Neuron (in vitro differentiated cells): ENCODE results near the gene FSTL4.

ENCODE experiments used
- H2AFZ ChIP-seq: one replicate; pipeline ENCODE4 v1.6.1; 2013; ENCODE audit warnings: low read depth, mild to moderate bottlenecking, inconsistent platforms, low read length, moderate library complexity
- H3K27me3 ChIP-seq: one replicate; pipeline ENCODE4 v1.6.1; 2013; ENCODE audit warnings: low read length; ENCODE audit not compliant: insufficient read depth
- H3K36me3 ChIP-seq: one replicate; pipeline ENCODE4 v1.6.1; 2013; ENCODE audit warnings: low read length; ENCODE audit not compliant: insufficient read depth
- H3K4me1 ChIP-seq: one replicate; pipeline ENCODE4 v1.6.1; 2013; ENCODE audit warnings: low read length; ENCODE audit not compliant: insufficient read depth
- H3K4me3 ChIP-seq: 2 replicates; pipeline ENCODE4 v1.5.1; 2013; ENCODE audit warnings: mild to moderate bottlenecking, low read length, moderate library complexity
- H3K9me3 ChIP-seq: one replicate; pipeline ENCODE4 v1.6.1; 2013; ENCODE audit warnings: low read length

The FSTL4 gene

DNA sequence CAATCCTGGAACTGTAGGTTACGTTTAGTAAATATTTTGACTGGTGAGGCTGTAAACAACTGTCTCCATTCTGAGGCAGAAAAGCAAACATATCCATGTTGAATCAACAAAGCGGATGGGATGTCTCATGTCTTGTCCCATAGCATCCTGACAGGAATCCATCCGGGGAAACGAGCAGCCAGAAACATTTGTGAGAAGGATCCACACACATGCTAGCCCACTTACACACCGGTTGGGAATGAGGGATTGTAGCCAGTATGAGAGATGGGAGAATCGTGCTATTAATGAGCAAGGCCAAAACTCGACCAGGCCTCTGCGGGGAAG, 117.5 kb downstream of the FSTL4 start:
- no peaks in the 10 kb centered on the region for H3K9me3 ChIP-seq
- H2AFZ ChIP-seq: no peak overlapping the region
- H3K36me3 ChIP-seq: no peaks in the 10 kb centered on the region
- no peaks in the 10 kb centered on the region for H3K27me3 ChIP-seq
- no peak overlapping the region for H3K4me3 ChIP-seq
- peaks cover 7% of the 10 kb centered on the region for H3K4me1 ChIP-seq

DNA sequence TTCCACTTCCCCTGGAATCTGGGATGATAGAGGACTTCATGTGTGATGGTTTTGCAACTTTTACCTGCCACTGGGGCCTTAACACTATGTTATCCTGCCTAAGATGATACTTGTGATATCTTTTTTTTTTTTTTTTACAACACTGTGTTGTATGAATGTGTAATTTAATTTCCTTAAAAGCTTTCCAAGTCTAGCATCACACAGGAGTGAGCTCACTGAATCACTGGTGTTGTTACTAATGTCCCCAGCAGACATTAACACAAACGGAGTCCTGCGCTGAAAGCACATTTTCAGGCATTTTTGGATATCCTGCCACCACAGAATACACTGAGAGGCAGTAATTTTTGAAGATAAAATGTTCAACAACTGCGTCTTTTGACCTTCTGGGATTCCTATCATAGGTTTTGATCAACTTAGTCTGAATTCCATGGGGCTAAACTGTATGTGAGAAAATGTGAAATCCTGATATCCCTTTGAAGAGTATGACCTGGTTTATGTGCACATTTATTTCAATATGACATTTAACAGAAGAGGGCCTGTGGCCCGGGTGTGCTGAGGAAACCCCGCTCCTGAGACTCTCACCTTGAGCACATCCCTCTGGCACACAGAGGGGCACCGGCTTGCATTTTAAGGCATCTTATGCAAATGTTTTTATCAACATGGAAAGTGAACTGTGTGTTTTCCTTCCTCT, 118.0 kb downstream of the FSTL4 start:
- Histone ChIP-seq H3K9me3 (no peaks in the 10 kb centered on the region), H3K36me3 (no peaks in the 10 kb centered on the region), H3K4me1 (peaks cover 2% of the 10 kb centered on the region), H3K27me3 (no peaks in the 10 kb centered on the region), H3K4me3 (no peak overlapping the region), H2AFZ (no peak overlapping the region)

DNA sequence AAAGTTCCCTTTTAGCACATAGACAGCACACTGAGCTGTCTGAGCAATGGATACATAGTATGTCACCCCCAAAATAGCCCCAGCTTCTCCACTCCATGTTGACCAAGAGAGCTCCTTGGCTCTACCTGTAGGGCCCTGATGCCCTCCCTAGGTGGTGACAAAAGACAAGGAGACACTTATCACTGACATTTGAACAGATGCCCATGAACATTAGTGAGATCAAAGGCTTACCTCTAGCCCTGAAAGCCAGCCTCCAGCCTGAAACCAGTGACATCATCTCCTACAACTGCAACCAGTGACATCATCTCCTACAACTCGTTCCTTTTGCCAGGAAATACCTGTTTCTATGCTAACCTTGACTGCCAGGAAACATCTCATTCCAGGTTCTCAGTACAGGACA, 122.7 kb downstream of the FSTL4 start:
- Histone ChIP-seq H3K4me3 (no peak overlapping the region), H3K36me3 (no peaks in the 10 kb centered on the region), H2AFZ (no peak overlapping the region), H3K4me1 (no peaks in the 10 kb centered on the region), H3K9me3 (no peaks in the 10 kb centered on the region), H3K27me3 (no peaks in the 10 kb centered on the region)

DNA sequence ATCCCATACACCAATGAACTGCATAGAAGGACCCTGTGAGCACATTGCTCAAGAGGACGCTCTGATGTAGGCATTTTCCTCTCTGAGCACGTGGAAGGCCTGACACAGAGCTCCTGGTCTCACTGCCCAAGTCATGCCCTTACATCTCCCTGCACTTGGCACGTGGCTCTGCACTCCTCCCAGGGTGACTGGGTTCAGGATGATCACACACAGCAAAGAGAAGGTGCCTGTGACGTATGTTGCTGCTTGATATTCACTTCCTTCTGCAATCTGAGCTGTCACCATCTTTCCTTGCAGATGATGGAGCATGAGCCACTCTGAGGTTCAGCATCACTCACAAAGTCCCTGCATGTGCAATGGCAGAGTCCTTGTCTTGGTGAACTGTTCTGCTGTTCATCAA, 125.2 kb downstream of the FSTL4 start:
- no peaks in the 10 kb centered on the region for H3K9me3 ChIP-seq
- H3K4me1 ChIP-seq: no peaks in the 10 kb centered on the region
- H2AFZ ChIP-seq: no peak overlapping the region
- H3K27me3 ChIP-seq: no peaks in the 10 kb centered on the region
- H3K4me3 ChIP-seq: no peak overlapping the region
- H3K36me3 ChIP-seq: no peaks in the 10 kb centered on the region

GRCh38 chr5:133485468-133485867, 126.9 kb downstream of the FSTL4 start:
- Histone ChIP-seq H3K9me3 (no peaks in the 10 kb centered on the region), H3K27me3 (no peaks in the 10 kb centered on the region), H2AFZ (no peak overlapping the region), H3K4me1 (no peaks in the 10 kb centered on the region), H3K36me3 (no peaks in the 10 kb centered on the region), H3K4me3 (no peak overlapping the region)

GRCh38 chr5:133483406-133484090, 128.8 kb downstream of the FSTL4 start:
- H2AFZ ChIP-seq: no peak overlapping the region
- H3K4me3 ChIP-seq: no peak overlapping the region
- no peaks in the 10 kb centered on the region for H3K4me1 ChIP-seq
- H3K9me3 ChIP-seq: no peaks in the 10 kb centered on the region
- H3K27me3 ChIP-seq: no peaks in the 10 kb centered on the region
- no peaks in the 10 kb centered on the region for H3K36me3 ChIP-seq

DNA sequence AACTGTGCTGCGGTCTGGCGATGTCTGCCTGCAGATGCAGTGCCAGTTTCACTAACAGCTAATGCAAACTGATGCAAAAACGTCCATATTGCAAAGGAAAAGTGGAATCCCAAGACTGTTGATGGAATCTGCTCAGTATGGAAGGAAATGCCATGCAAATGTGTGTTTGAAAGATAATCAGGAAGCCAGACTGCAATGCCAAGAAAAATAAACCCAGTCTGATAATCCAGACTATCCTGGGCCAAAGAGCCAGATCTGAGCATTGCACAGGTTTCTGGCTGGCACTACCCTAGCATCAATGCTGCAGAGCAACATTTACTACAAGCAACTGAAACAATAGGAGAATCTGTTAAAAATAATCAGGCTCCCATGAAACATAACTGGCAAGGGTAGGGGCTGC, 130.3 kb downstream of the FSTL4 start:
- peaks cover 2% of the 10 kb centered on the region for H3K27me3 ChIP-seq
- H3K4me1 ChIP-seq: no peaks in the 10 kb centered on the region
- H2AFZ ChIP-seq: no peak overlapping the region
- H3K36me3 ChIP-seq: no peaks in the 10 kb centered on the region
- H3K4me3 ChIP-seq: no peak overlapping the region
- no peaks in the 10 kb centered on the region for H3K9me3 ChIP-seq

- H3K4me3 ChIP-seq: no peak overlapping the region
- no peaks in the 10 kb centered on the region for H3K9me3 ChIP-seq
- H2AFZ ChIP-seq: no peak overlapping the region
- no peaks in the 10 kb centered on the region for H3K4me1 ChIP-seq
- H3K27me3 ChIP-seq: peaks cover 4% of the 10 kb centered on the region
- H3K36me3 ChIP-seq: no peaks in the 10 kb centered on the region
Observed at GRCh38 chr5:133480866-133481265, 131.5 kb downstream of the FSTL4 start.

- Histone ChIP-seq H3K9me3 (no peaks in the 10 kb centered on the region), H3K27me3 (peaks cover 4% of the 10 kb centered on the region), H2AFZ (no peak overlapping the region), H3K4me1 (no peaks in the 10 kb centered on the region), H3K36me3 (no peaks in the 10 kb centered on the region), H3K4me3 (no peak overlapping the region)
Observed at GRCh38 chr5:133480366-133480765, 132.0 kb downstream of the FSTL4 start.

GRCh38 chr5:133478199-133478985, 133.9 kb downstream of the FSTL4 start:
- Histone ChIP-seq H2AFZ (no peak overlapping the region), H3K36me3 (no peaks in the 10 kb centered on the region), H3K9me3 (no peaks in the 10 kb centered on the region), H3K4me3 (no peak overlapping the region), H3K4me1 (no peaks in the 10 kb centered on the region), H3K27me3 (peaks cover 4% of the 10 kb centered on the region)

GRCh38 chr5:133475986-133476385, 136.4 kb downstream of the FSTL4 start:
- H3K4me1 ChIP-seq: no peaks in the 10 kb centered on the region
- H3K27me3 ChIP-seq: peaks cover 4% of the 10 kb centered on the region
- no peaks in the 10 kb centered on the region for H3K9me3 ChIP-seq
- H2AFZ ChIP-seq: no peak overlapping the region
- H3K36me3 ChIP-seq: no peaks in the 10 kb centered on the region
- H3K4me3 ChIP-seq: no peak overlapping the region

DNA sequence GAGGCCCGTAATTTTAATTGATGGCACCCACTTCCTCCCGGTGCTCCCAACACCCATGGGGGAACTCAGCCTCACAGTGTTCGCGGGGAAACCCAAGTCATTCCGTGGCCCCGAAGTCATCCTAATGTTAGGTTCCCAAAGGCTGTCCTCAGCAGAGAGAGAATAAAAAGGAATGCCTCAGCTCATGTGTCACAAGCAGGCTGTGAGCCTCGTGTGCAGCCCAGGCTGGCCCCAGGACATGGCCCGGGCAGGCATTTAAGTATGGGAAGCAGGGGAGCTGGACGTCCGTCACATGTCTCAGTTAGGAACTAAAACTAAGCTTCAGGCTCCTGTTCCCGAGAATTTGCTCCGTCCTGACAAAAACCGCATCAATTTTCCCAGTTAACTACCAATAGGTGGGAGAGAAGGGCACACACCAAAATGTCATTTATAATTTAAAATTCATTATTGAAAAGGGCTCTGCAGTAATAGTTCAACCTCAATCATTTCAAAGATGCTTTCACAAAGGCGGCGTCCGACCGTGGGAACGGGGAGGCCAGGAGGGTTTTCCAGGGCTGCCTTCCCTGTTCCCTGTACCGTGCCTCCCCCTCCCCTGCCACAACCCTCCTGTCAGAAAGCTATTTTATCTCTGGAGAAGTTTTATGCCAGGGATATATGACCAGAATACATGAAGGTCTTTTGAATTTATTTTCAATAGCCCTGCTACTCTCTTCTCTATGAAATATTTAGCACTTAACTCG, 137.3 kb downstream of the FSTL4 start:
- Histone ChIP-seq H3K36me3 (no peaks in the 10 kb centered on the region), H3K9me3 (no peaks in the 10 kb centered on the region), H3K27me3 (peaks cover 4% of the 10 kb centered on the region), H3K4me1 (no peaks in the 10 kb centered on the region), H2AFZ (no peak overlapping the region), H3K4me3 (no peak overlapping the region)

GRCh38 chr5:133473291-133473690, 139.1 kb downstream of the FSTL4 start:
- Histone ChIP-seq H3K9me3 (no peaks in the 10 kb centered on the region), H3K27me3 (peaks cover 4% of the 10 kb centered on the region), H2AFZ (no peak overlapping the region), H3K4me3 (no peak overlapping the region), H3K4me1 (no peaks in the 10 kb centered on the region), H3K36me3 (no peaks in the 10 kb centered on the region)
